ENCODE data around the gene NFATC2IP.

GRCh38 chr16:28913946-28914724 lies 36.6 kb upstream of the NFATC2IP start:
- TF ChIP-seq POLR2A (IDR thresholded peaks at IDR 0.05; ENCODE audit: low read depth, low read length), result peak; percentile 36; the same call in 1 of the 2 replicates
- TF ChIP-seq ETV6 (conservative IDR thresholded peaks at IDR 0.05 in 1 of 2, IDR thresholded peaks at IDR 0.05 in 1 of 2; ENCODE audit: borderline replicate concordance in 1 of 2, low read depth in 1 of 2), result no peak
- no peak for TF ChIP-seq FOXM1 (IDR thresholded peaks at IDR 0.05; ENCODE audit: low read depth, low read length)
- TF ChIP-seq EP300 (IDR thresholded peaks at IDR 0.05; ENCODE audit: borderline replicate concordance in 1 of 2, control insufficient read depth in 1 of 2, low read depth in 2 of 2, low read length in 2 of 2), result no peak
- no peak for TF ChIP-seq ZSCAN29 (IDR thresholded peaks at IDR 0.05)
- TF ChIP-seq BACH1 (IDR thresholded peaks at IDR 0.05; ENCODE audit: borderline replicate concordance), result no peak
- TF ChIP-seq REST (IDR thresholded peaks at IDR 0.05; ENCODE audit: low read depth, low read length), result no peak
- no peak for TF ChIP-seq CTCF (IDR thresholded peaks at IDR 0.05 in 2 of 3, conservative IDR thresholded peaks at IDR 0.05 in 1 of 3; ENCODE audit: control insufficient read depth in 2 of 3, extremely low read depth in 1 of 3, insufficient read depth in 1 of 3, low read depth in 3 of 3, low read length in 3 of 3)
- TF ChIP-seq SMAD1 (IDR thresholded peaks at IDR 0.05; ENCODE audit: low read depth, partially characterized antibody), result no peak
- TF ChIP-seq TBL1XR1 (IDR thresholded peaks at IDR 0.05; ENCODE audit: low read depth, low read length), result no peak
- TF ChIP-seq IRF3 (IDR thresholded peaks at IDR 0.05), result no peak
- no peak for TF ChIP-seq PML (IDR thresholded peaks at IDR 0.05; ENCODE audit: low read length)
- no peak for TF ChIP-seq MTA3 (IDR thresholded peaks at IDR 0.05; ENCODE audit: borderline replicate concordance, low read length)
